Measurements from ENCODE around the gene CHSY1. TPM values are rescaled to one million over a fixed set of nuclear protein-coding genes. Genes with fewer than 3 reads are reported as not detected.

Gene CHSY1, protein sequence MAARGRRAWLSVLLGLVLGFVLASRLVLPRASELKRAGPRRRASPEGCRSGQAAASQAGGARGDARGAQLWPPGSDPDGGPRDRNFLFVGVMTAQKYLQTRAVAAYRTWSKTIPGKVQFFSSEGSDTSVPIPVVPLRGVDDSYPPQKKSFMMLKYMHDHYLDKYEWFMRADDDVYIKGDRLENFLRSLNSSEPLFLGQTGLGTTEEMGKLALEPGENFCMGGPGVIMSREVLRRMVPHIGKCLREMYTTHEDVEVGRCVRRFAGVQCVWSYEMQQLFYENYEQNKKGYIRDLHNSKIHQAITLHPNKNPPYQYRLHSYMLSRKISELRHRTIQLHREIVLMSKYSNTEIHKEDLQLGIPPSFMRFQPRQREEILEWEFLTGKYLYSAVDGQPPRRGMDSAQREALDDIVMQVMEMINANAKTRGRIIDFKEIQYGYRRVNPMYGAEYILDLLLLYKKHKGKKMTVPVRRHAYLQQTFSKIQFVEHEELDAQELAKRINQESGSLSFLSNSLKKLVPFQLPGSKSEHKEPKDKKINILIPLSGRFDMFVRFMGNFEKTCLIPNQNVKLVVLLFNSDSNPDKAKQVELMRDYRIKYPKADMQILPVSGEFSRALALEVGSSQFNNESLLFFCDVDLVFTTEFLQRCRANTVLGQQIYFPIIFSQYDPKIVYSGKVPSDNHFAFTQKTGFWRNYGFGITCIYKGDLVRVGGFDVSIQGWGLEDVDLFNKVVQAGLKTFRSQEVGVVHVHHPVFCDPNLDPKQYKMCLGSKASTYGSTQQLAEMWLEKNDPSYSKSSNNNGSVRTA
- 57.4 and 70.0 TPM in 2 replicates for total RNA-seq

DNA sequence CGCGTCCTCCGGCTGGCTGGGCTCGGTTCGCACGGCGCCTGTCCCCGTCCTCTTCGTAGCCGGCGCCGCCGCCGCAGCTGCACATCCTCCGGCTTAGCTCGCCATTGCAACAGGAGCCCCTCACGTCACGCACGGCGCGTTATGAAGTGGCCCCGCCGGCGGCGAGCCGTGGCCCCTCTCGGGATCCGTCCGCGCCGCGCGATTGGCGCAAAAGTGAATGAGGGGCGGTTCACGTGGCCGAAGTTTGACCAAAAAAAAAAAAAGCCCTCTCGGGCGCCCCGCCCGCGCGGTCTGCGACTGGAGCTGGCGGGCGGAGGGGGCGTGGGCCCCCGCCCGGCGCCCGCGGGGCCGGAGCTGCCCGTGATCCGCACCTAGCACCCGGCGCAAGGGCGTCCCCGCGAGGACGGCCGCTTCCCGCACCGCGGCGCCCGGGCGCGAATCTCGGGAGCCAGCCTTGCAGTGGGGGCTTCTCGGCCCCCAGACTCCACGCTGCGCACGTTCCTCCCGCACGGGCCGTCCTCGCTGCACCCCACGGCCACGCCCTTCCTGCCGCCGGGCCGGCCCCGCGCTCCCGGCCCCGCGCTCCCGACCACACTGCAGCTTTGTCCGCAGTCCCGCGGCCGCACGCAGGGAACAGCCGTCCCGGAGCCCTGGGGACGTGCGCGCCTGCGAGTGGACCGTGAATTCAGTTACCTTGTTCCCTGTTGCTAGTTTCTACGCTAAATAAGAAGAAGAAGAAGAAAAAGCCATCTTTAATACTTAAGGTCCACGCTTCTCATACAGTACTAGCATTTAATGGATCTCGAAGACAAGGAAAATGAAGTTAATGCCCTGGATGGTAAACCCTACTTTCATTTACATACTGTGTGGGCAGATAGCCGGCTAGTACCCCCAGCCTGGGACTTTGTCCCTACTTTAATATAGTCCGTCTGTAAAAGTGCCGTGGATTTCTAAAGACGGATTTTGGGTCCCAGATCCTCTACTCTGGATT lies at the start of gene CHSY1:
TSS of gene CHSY1 (minus strand) at position 219 of the 991 bp plus-strand sequence. CDS start 592 bp downstream, outside the sequence.

DNA sequence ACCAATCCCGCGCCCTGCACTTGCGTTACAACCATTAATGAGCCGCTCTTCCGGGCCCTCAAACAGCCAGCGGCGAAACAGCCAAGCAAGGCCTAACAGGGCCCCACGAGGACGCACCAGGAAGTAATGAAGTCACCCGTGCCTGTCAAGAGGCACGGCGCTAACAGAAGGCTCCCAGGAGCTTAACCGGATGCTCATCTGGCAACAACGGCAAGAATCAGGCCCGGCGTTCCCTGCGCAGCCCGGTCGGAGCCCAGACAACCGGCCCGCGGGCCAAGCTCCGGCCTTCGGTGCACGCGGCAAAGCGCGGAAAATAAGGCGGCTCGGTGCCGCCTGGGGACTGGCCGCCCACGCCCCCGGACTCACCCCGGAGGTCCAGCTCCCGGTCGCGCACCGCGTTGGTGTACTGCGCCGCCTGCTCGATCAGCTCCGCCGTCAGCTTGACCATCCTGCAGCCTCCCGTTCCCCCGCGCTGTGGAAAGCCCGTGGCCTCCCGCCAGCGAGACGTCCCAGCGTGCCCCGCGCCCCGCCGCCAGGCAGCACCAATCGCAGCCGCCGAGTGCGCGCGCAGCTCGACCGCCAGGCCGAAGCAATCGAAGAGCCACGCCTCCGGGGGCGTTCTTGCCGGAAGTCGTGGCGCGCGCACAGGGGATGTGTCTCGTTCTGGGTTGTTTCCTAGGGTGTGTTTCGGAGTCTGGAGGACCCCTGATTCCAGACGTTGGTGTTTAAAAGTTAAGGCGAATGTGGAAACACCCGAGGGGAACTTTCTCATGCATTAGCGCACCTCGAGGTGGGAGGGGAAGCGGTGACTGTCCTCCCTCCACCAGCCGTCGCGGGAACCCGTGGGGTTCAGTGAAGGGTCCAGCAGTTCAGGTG lies 43.1 kb upstream of the CHSY1 start, which contains the start of gene SNRPA1:
TSS of gene SNRPA1 (minus strand) at position 518 of the 876 bp plus-strand sequence. CDS start at position 448, 70 bp downstream.

DNA sequence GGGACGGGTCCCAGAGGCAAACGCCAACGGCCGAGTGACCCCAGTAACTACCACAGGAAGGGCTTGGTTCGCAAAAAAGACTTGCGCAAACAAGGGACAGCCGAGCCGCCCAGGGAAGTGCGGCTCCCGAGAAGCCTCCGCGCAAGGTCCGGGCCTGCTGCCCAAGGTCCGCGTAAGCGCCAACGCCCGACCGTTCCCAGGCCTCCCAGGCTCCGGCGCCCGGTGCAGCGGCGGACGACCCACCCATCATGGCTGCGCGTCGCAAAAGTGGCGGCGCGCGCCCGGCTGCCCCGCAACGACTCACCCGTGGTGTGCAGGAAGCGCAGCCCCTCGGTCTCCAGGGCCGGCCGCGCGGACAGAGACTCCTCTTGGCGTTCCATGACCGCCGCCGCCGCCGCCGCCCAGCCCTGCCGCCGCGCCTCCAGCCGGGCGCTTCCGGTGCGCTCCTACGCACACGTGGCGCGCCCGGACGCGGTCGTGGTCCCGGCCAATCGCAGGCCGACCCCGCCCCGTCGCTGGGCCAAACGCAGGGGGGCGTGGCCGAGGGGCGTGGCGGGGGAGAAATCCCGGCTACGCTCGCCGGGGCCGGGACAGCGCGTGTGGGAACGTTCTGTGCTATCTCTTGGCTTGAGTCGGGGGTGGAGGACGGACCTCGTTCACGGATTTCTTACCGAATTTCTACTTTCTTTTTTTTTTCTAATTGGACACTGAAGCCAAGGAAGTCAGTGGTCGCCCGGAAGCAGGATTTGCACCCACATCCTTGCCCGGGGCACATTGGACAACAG lies 25.4 kb upstream of the CHSY1 start, which contains the start of gene SELENOS:
TSS of gene SELENOS (minus strand) at position 448 of the 785 bp plus-strand sequence. CDS start at position 380, 68 bp downstream.

Other genes starting within 250 kb of the CHSY1 start
- gene SELENOS, start 25.4 kb upstream of the CHSY1 start, total RNA-seq = 72.2 and 80.6 TPM in 2 replicates
- gene SNRPA1, start 43.2 kb upstream of the CHSY1 start, total RNA-seq = 18.5 and 24.3 TPM in 2 replicates
- gene PCSK6, start 237.7 kb upstream of the CHSY1 start, total RNA-seq = 0.13 and 0.43 TPM in 2 replicates

All from articular chondrocyte of knee joint (primary cell).